Stimulated activated naive CD8-positive, alpha-beta T cell treated with anti-CD3 and anti-CD28 coated beads, Interleukin-15, amount 100 ng/mL, for 72 hours (primary cell): ENCODE results near the gene FUT1.
A peak's percentile ranks its signal among the peaks of the same experiment; 100 is the strongest.
"Not testable (repeated sequence)": the region's sequence is repeated elsewhere in the genome, so short reads cannot be mapped to it uniquely, and the experiment has no call there.

ENCODE experiments used
- ATAC-seq: fragments of 150-1000 bp; cut with Tn5 transposase; 2 replicates; pipeline ENCODE4 v1.10.0; 2021; ENCODE audit warnings: mild to moderate bottlenecking, moderate library complexity
- DNase-seq, 2 donors: peaks; one replicate each; pipeline ENCODE4 v3.0.0; 2021 to 2022
- H3K27ac Mint-ChIP-seq, 2 donors: one replicate each; pipeline ENCODE4 v1.8.0; 2022; ENCODE audit warnings: mild to moderate bottlenecking in 2 of 2, mixed read lengths in 2 of 2, moderate library complexity in 2 of 2
- H3K27me3 Mint-ChIP-seq: one replicate; pipeline ENCODE4 v1.8.0; 2022; ENCODE audit warnings: mixed read lengths
- H3K4me1 Mint-ChIP-seq: one replicate; pipeline ENCODE4 v1.8.0; 2022; ENCODE audit warnings: mild to moderate bottlenecking, mixed read lengths
- H3K4me3 Mint-ChIP-seq, 2 donors: one replicate each; pipeline ENCODE4 v1.8.0; 2022; ENCODE audit warnings: mild to moderate bottlenecking in 2 of 2, mixed read lengths in 2 of 2, moderate library complexity in 1 of 2
- H3K9me3 Mint-ChIP-seq, 2 donors: one replicate each; pipeline ENCODE4 v1.8.0; 2022; ENCODE audit warnings: mixed read lengths in 2 of 2

FUT1 gene

DNA sequence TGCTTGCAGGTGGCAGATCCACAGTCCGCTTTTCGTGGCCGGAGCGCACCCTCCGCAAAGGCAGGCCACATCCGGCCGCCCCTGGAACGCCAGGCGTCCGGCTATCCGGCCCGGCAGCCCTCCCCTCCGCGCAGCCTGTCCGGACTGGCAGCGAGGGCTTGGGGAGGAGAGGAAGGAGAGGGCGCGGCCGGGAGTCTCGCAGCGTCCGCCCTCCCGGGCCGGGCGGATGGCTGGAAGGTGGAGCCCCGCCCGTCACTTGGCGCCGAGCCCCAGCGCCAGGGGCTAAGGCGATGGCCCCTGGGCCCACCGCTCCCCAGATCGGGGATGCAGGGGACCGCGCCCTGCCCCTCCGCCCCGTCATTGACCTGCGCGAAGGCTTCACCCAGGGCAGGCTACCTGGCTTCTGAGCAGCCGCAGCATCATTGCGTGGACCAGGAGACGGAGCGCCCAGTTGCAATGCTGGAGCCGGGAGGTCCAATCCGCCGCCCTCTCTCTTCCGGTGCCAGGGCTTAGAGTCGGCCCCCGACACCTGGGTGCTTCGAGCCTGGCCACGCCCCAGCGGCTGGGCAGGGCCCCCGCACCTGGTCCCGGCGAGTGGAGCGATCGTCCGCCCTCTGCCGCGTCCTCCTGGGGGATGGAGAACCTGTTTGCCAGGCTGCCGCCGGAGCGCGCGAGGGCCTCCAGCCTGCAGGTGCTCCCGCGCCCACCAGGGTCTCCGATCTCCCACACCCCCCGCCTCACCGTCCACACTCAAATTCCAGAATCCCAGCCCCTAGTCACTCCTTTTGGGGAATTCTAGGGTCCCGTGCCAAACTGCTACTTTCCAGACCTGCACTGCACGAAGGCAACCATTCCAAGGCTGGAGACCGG is at the start of gene FUT1:
FUT1 (minus strand) TSS at position 146 of the 870 bp plus-strand sequence. CDS start 1,360 bp downstream, outside the sequence.
- peaks cover 19% of the 10 kb centered on the region for H3K4me1 Mint-ChIP-seq
- peaks cover 51% of the 10 kb centered on the region for H3K27me3 Mint-ChIP-seq
- peak within 1 kb of the TSS in 1 of 2 donors; percentile 74 for H3K27ac Mint-ChIP-seq
- H3K4me3 Mint-ChIP-seq = peak within 1 kb of the TSS; percentile 82 to 87
- ATAC-seq (peak; percentile 78), DNase-seq (peak; percentile 53 to 55)
- no peaks in the 10 kb centered on the region for H3K9me3 Mint-ChIP-seq

DNA sequence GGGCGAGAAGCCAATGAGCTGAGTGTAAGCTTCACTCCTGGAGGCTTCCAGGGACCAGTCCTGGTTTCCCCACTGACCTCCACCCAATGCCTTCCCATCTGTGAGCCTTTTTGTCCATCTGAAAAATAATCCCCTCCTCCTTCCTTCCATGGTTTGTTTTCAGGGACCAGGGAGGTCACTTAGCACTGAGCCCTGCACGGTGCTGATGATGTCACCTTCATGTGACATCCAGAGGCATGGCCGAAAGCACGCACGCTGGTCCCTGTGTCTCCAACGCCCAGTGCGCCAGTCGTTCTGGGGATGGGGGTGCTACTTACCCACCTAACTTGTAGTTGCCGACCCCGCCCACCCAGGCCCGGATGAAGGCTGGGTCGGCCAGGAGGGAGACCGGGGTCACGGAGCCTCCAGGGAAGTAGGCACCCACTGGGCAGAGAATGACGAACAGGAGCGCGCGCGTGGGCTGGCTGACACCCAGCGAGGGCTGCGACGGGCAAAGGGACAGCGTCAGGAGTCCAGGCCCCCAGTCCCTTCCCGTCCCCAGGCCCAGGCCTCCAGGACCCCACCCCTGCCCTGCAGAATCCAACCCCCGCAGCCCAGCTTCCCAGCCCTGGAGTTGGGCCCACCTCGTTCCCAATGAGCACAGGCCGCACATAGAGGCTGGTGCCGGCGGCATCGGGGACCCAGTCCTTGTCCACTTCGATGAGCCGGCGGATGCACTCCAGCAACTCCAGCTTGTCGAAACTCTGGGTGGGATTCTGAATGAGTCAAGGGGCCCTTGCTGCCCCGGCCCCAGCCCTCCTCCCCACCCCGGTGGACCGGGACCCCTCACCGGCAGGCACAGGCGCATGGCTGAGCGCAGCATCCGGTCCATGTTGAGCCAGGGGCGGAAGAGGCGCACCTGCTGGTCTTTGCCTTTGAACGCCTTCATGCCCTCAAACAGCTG is 47.2 kb upstream of the FUT1 start:
- no peak overlapping the region for H3K27ac Mint-ChIP-seq
- DNase-seq = no peak

DNA sequence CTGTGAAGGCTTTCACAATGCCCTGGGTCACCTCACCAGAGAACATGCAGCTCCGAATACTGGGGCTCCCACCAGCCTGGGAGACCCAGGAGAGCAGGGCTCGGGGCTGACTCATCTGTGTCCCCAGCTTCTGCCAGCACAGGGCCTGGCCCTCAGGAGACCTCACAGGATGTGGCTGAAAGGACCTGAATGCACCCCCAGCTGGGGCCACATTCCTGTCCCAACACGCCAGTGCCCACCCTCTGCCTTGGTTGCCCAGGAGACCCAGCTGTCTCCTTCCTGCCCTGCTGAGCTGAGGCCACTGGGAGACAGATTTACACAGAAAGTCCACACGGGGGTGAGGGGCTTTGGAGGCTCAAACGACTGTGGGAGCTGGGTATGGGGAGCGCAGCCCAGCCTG is 46.5 kb upstream of the FUT1 start:
- no peaks in the 10 kb centered on the region for H3K9me3 Mint-ChIP-seq
- H3K27me3 Mint-ChIP-seq = no peaks in the 10 kb centered on the region
- H3K4me1 Mint-ChIP-seq = peaks cover 16% of the 10 kb centered on the region
- ATAC-seq = no peak
- H3K4me3 Mint-ChIP-seq = no peak overlapping the region
- H3K27ac Mint-ChIP-seq = no peak overlapping the region
- no peak for DNase-seq

More for the DNA sequence above, 47.2 kb upstream of the FUT1 start:
- Mint-ChIP-seq H3K27me3 (no peaks in the 10 kb centered on the region), H3K9me3 (no peaks in the 10 kb centered on the region), H3K4me3 (no peak overlapping the region), H3K4me1 (peaks cover 12% of the 10 kb centered on the region)
- ATAC-seq = no peak

DNA sequence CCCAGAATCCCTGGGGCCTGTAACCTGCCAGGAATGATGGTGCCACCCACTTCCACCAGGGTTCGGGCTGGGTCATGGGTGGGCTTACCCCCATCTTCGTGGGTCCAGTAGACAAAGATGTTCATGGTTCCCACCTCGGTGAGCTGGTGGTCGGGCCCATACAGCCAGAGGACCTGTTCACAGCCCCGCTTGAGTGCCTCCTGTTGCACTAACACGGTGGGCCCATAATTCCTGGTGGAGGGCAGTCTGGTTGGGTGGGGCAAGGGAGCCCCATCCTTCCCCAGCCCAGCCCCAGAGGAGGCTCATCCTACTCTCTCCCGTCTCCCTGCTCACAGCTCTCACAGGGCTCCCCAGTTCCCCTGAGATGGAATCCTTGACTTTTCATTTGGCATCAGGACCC is 44.7 kb upstream of the FUT1 start:
- ATAC-seq (no peak), DNase-seq (no peak)
- Mint-ChIP-seq H3K4me1 (peaks cover 16% of the 10 kb centered on the region), H3K27ac (no peak overlapping the region), H3K4me3 (no peak overlapping the region), H3K27me3 (no peaks in the 10 kb centered on the region), H3K9me3 (no peaks in the 10 kb centered on the region)

DNA sequence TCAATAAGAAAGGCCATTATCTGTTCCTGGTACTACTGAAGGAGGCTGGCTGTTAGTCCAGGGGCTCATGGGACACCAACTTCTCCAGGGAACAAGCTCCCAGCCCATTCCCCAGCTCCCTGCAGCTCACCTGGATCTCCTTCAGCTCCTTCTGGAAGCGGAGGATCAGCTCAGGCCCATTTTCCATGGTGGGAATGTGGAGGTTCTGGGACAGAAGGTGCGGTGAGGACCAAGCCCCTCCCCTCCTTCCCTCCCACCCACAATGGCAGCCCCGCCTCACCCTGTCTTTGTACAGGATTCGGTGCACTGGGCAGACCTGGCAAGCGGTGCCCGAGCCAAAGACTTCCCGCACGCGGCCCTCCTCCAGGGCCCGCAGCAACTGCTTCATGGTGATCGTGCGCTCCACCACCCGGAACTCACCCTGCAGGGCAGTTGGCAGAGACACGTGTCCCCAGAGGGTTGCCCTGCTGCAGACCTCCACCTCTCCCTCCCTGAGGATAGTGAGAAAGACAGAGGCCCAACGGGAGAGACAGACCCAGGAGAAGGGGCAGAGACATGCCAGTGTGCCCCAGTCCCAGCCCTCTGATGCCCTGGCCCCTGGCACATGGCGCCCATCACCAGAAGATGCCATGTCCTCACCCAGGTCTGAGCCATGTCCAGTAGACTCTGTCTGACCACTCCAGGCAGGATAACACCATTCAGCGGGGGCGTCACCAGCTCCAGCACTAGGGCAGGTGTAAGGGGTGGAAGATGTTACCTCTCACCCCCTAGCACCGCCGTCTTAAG is 44.0 kb upstream of the FUT1 start:
- H3K4me1 Mint-ChIP-seq = peaks cover 16% of the 10 kb centered on the region
- no peaks in the 10 kb centered on the region for H3K27me3 Mint-ChIP-seq
- H3K4me3 Mint-ChIP-seq = no peak overlapping the region
- no peak for ATAC-seq
- no peaks in the 10 kb centered on the region for H3K9me3 Mint-ChIP-seq
- H3K27ac Mint-ChIP-seq = no peak overlapping the region
- no peak for DNase-seq

DNA sequence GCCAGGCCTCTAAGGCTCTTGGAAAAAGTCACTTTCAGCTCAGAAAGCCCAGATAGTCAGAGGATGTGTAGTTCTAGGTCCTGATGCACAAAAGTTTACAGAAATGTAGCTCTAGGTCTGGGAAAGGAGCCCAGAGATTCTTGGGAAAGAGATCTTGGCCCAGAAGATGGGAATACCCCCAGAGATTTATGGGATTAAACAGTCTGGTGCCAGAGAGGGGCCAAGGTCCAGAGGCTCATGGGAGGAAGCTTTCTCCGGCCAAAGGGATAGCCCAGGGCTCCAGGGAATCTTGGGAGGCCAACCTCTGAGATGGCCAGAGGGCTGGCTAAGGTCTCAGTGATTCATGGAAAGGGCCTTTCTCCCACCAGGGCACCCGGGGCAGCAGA is 43.2 kb upstream of the FUT1 start:
- Mint-ChIP-seq H3K27ac (peak overlapping the region; percentile 93 to 94), H3K4me1 (peaks cover 16% of the 10 kb centered on the region), H3K27me3 (no peaks in the 10 kb centered on the region), H3K4me3 (peak overlapping the region; percentile 91 to 93), H3K9me3 (no peaks in the 10 kb centered on the region)
- no peak for ATAC-seq
- DNase-seq = no peak

DNA sequence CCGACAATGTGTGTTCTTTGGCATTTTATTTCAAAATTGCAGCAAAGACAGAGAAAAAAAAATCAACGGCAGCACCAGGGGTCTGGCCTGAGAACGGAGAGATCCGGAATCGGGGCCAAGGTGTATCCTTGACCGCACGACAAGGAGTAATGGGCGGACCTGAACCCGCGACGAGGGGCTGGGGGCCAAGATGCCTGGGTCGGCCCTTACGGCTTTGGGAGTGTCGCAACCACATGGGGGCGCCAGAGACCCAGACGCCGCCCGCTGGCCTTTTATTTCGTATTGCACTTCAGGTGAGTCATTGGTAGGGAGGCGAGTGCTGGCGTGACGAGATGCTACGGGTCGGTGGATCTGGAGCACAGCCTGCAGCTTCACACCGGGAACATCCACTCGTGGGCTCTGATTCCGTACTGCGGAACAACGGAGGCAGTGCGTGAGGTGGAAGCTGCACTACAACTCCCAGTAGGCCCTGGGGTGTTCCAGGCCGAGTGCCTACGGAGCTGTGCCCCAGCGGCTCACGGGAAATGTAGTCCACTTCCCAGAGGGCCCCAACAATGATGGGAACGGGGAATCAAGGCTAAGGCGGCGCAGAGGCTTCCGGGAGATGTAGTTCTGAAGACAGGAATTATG is 42.7 kb upstream of the FUT1 start:
- Mint-ChIP-seq H3K4me3 (peak overlapping the region; percentile 91 to 93), H3K9me3 (no peaks in the 10 kb centered on the region), H3K4me1 (peaks cover 16% of the 10 kb centered on the region), H3K27me3 (no peaks in the 10 kb centered on the region), H3K27ac (peak overlapping the region; percentile 93 to 94)
- DNase-seq (peak; percentile 83 to 85), ATAC-seq (peak; percentile 98)

DNA sequence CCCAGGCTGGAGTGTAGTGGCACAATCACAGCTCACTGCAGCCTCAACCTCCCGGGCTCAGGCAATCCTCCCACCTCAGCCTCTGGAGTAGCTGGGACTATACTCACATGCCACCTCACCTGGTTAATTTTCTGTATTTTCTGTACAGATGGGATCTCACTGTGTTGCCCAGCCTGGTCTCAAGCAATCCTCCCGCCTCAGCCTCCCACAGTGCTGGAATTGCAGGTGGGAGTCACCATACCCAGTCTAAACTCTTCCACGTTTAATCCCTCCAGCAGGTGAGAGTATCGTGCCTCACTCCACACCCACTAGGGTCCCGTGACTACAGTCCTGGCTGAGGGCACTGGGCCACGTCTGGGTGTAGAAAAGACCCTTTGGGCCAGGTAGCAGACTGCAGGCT is 41.9 kb upstream of the FUT1 start:
- no peak for DNase-seq
- no peaks in the 10 kb centered on the region for H3K9me3 Mint-ChIP-seq
- no peaks in the 10 kb centered on the region for H3K27me3 Mint-ChIP-seq
- peaks cover 16% of the 10 kb centered on the region for H3K4me1 Mint-ChIP-seq
- no peak for ATAC-seq
- H3K4me3 Mint-ChIP-seq = peak overlapping the region; percentile 91 to 93
- H3K27ac Mint-ChIP-seq = no peak overlapping the region

DNA sequence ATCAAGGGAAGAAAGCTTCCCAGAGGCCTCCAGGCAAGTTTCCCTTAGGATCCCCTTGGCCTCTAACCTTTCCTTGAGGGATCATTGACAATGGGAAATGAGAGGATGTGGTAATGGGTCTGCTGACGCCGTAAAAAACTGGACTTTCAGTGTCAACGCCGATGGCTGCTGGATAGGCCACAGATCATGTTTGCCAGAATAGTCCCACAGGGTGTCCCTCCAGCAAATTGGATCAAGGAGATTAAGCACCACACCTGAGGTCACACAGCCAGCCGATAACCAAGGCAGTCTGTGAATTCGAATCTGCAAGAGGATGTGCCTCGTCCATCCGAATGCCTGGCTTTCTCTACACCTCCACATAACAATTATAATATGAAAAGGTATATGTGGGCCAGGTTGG is 40.8 kb upstream of the FUT1 start:
- H3K9me3 Mint-ChIP-seq = no peaks in the 10 kb centered on the region
- H3K4me3 Mint-ChIP-seq = no peak overlapping the region
- no peaks in the 10 kb centered on the region for H3K27me3 Mint-ChIP-seq
- DNase-seq (no peak), ATAC-seq (no peak)
- peaks cover 16% of the 10 kb centered on the region for H3K4me1 Mint-ChIP-seq
- no peak overlapping the region for H3K27ac Mint-ChIP-seq

DNA sequence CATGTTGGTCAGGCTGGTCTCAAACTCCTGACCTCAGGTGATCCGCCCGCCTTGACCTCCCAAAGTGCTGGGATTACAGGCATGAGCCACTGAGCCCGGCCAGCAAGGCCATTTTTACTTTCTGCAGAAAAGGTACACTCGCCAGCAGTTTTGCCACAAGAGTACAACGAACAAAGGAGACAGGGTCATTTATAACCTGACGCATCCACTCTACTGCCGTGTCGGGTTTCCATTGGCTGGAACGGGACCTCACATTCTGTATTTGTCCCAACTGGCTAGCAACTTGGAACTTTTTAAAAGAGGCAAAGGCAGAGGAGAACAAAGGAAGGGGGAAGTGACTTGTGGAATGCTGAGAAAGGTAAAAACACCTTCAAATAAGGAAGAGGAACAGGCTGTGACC is 34.9 kb upstream of the FUT1 start:
- not testable (repeated sequence) for H3K9me3 Mint-ChIP-seq, H3K27me3 Mint-ChIP-seq, H3K4me3 Mint-ChIP-seq, H3K27ac Mint-ChIP-seq, DNase-seq, ATAC-seq, H3K4me1 Mint-ChIP-seq

DNA sequence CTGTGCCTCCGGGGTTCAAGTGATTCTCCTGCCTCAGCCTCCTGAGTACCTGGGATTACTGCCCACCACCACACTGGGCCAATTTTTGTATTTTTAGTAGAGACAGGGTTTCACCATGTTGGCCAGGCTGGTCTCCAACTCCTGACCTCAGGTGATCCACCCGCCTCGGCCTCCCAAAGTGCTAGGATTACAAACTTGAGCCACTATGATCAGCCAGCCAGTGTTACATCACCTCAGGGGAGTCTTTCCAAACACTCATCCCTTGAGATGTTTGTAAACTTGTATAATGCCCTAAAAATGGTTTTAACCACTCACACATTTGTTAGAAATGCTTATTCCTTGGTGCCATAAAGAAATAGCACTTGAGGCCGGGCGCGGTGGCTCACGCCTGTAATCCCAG is 34.0 kb upstream of the FUT1 start:
- not testable (repeated sequence) for H3K4me1 Mint-ChIP-seq, ATAC-seq, H3K27ac Mint-ChIP-seq, H3K9me3 Mint-ChIP-seq, H3K4me3 Mint-ChIP-seq, DNase-seq
- H3K27me3 Mint-ChIP-seq = peaks cover 11% of the 10 kb centered on the region

DNA sequence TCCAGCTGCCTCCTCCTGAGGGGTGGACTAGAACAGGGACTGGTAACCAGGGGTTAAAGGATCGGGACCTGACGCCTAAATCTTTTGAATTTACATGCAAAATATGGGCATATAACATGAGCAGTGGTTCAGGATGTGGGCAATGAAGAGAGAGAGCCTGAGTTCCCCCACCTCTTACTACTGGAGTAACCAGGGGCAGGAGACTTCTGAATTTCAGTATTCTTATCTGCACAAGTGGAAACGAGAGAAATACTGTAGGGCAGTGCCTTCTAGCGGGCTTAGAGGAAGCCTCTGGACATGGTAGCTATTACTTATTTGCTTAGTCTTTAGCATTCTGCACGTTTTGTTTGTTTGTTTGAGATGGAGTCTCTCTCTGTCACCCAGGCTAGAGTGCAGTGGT is 32.1 kb upstream of the FUT1 start:
- Mint-ChIP-seq H3K27me3 (peaks cover 11% of the 10 kb centered on the region), H3K9me3 (no peaks in the 10 kb centered on the region), H3K4me3 (no peak overlapping the region), H3K27ac (peak overlapping the region in 1 of 2 donors; percentile 82), H3K4me1 (peaks cover 5% of the 10 kb centered on the region)
- ATAC-seq (no peak), DNase-seq (no peak)

DNA sequence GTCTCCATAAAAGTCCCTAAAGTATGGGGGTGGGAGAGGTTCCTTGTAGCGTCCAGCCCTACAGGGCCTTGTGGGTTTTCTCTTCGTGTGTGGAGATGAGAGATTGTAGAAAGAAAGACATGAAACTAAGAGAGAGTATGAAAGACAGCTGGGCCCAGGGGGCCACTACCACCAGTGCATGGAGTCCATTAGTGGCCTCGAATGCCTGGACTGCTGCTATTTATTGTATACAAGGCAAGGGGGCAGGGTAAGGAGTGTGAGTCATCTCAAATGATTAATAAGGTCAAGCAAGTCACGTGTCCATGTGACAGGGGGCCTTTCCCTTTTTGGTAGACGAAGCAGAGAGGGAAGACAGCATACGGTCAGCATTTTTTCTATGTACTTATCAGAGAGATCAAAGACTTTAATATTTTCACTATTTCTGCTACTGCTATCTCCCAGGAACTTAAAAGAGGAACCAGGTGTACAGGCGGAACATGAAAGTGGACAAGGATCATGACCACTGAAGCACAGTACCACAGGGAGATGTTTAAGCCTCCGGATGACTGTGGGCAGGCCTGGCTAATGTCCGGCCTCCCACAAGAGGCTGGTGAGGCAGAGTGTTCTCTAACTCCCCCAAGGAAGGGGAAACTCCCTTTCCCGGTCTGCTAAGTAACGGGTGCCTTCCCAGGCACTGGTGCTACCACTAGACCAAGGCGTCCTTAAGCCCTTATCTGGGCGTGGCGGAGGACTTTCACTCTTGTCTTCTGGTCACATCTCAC is 28.4 kb upstream of the FUT1 start:
- Mint-ChIP-seq H3K4me3 (no peak overlapping the region), H3K27me3 (peaks cover 11% of the 10 kb centered on the region), H3K9me3 (no peaks in the 10 kb centered on the region), H3K4me1 (peaks cover 5% of the 10 kb centered on the region), H3K27ac (no peak overlapping the region)
- no peak for ATAC-seq
- no peak for DNase-seq

DNA sequence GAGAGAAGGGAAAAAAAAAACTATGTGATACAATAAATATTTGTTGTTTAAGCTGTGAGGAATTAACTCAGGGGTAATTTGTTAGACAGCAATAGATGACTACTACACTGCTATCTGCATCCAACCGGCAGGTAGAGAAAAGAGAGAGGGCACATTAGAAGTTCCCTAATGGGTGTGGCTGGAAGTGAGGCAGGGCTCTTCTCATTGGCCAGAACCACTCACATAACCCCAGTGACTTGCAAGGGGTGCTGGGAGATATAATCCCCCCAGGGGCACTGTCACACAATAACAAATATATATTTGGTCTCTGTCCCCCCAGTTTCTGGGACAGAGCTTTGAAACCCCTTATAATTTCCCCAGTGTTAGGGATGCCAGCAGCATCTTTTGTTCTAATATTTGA is 27.2 kb upstream of the FUT1 start:
- ATAC-seq (peak; percentile 46), DNase-seq (no peak)
- Mint-ChIP-seq H3K4me3 (no peak overlapping the region), H3K27ac (no peak overlapping the region), H3K27me3 (peaks cover 11% of the 10 kb centered on the region), H3K9me3 (no peaks in the 10 kb centered on the region), H3K4me1 (peaks cover 5% of the 10 kb centered on the region)
